ENCODE measurements around the gene FLT3.

DNA sequence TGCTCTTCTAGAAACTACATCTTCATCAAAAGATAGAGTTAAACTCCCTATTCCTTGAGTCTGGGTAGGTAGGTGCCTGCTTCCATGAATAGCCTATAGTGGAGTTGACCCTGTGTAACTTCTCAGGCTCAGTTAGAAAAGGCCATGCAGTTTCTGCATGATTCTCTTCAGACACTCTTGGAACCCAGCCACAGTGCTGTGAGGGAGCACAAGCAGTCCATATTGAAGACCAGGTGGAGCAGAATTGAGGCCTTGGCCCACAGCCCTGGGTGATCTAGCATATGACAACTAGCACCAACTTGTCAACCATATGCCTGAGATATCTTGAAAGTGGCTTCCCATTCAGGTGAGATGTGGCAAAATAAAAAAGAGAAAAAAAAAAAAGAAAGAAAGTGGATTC is 27.7 kb upstream of the FLT3 start:
- TF ChIP-seq, protein P1, sequence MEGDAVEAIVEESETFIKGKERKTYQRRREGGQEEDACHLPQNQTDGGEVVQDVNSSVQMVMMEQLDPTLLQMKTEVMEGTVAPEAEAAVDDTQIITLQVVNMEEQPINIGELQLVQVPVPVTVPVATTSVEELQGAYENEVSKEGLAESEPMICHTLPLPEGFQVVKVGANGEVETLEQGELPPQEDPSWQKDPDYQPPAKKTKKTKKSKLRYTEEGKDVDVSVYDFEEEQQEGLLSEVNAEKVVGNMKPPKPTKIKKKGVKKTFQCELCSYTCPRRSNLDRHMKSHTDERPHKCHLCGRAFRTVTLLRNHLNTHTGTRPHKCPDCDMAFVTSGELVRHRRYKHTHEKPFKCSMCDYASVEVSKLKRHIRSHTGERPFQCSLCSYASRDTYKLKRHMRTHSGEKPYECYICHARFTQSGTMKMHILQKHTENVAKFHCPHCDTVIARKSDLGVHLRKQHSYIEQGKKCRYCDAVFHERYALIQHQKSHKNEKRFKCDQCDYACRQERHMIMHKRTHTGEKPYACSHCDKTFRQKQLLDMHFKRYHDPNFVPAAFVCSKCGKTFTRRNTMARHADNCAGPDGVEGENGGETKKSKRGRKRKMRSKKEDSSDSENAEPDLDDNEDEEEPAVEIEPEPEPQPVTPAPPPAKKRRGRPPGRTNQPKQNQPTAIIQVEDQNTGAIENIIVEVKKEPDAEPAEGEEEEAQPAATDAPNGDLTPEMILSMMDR (IDR thresholded peaks at IDR 0.05): no peak
- TF ChIP-seq EP300 (IDR thresholded peaks at IDR 0.05): no peak
- TF ChIP-seq POLR2AphosphoS5 (IDR thresholded peaks at IDR 0.05): no peak
